Naive thymus-derived CD4-positive, alpha-beta T cell (primary cell): ENCODE measurements around the gene MAGEA8. TPM values are rescaled to one million over a fixed set of nuclear protein-coding genes. Genes with fewer than 3 reads are reported as not detected.
"Not testable (repeated sequence)": the region's sequence is repeated elsewhere in the genome, so short reads cannot be mapped to it uniquely, and the experiment has no call there.

ENCODE experiments used
- ATAC-seq: fragments of 150-1000 bp; cut with Tn5 transposase; 2 replicates; pipeline ENCODE4 v1.10.0; 2021; ENCODE audit warnings: mild to moderate bottlenecking, moderate library complexity
- CTCF ChIA-PET: fragments of 350-600 bp; sonication (Branson Sonifier 250); formaldehyde crosslinking; loops from one replicate; lab custom pipeline; 2021; ENCODE audit warnings: antibody characterized with exemption; lab: Charles Lee
- POLR2A ChIA-PET: fragments of 350-600 bp; sonication (Branson Sonifier 250); formaldehyde crosslinking; loops from one replicate; lab custom pipeline; 2021; ENCODE audit warnings: antibody characterized with exemption, inconsistent platforms; lab: Charles Lee
- DNase-seq, 9 donors: peaks; one replicate each; pipeline versions ENCODE4 v3.0.0 to v3.0.0-alpha.2; 2020 to 2022; ENCODE audit warnings: mixed read lengths in 1 of 9
- H3K27ac ChIP-seq: one replicate; pipeline ENCODE4 v1.7.0; 2013; ENCODE audit warnings: mild to moderate bottlenecking, low read depth, low read length, moderate library complexity
- H3K27me3 ChIP-seq, 2 donors: one replicate each; pipeline ENCODE4 v1.7.0; 2013; ENCODE audit warnings: low read length in 2 of 2, mild to moderate bottlenecking in 2 of 2, moderate library complexity in 2 of 2; ENCODE audit not compliant: control insufficient read depth in 2 of 2, insufficient read depth in 2 of 2
- H3K36me3 ChIP-seq, 3 experiments: 1 replicate in 2 of 3; 2 replicates in 1 of 3; pipeline ENCODE4 v1.7.0; 2013; ENCODE audit warnings: low read length in 3 of 3, mild to moderate bottlenecking in 3 of 3, moderate library complexity in 1 of 3; ENCODE audit not compliant: insufficient read depth in 3 of 3, control insufficient read depth in 2 of 3
- H3K4me1 ChIP-seq, 2 donors: one replicate each; pipeline ENCODE4 v1.7.0; 2013; ENCODE audit warnings: low read length in 2 of 2, mild to moderate bottlenecking in 2 of 2, moderate library complexity in 1 of 2; ENCODE audit not compliant: control insufficient read depth in 2 of 2, insufficient read depth in 2 of 2
- H3K4me3 ChIP-seq: 2 replicates; pipeline ENCODE4 v1.7.0; 2013; ENCODE audit warnings: mild to moderate bottlenecking, low read length
- H3K9me3 ChIP-seq, 3 experiments: 1 replicate in 2 of 3; 2 replicates in 1 of 3; pipeline ENCODE4 v1.7.0; 2013; ENCODE audit warnings: low read length in 3 of 3; ENCODE audit not compliant: control insufficient read depth in 2 of 3
- H3K27ac Mint-ChIP-seq, 9 donors: one replicate each; pipeline ENCODE4 v1.8.0; 2020 to 2022; ENCODE audit warnings: mixed read lengths in 9 of 9, mild to moderate bottlenecking in 8 of 9, moderate library complexity in 5 of 9, inconsistent platforms in 2 of 9
- H3K27me3 Mint-ChIP-seq, 5 donors: one replicate each; pipeline ENCODE4 v1.8.0; 2021 to 2022; ENCODE audit warnings: mixed read lengths in 5 of 5, mild to moderate bottlenecking in 1 of 5
- H3K36me3 Mint-ChIP-seq, 5 donors: one replicate each; pipeline ENCODE4 v1.8.0; 2020 to 2022; ENCODE audit warnings: mixed read lengths in 5 of 5, mild to moderate bottlenecking in 3 of 5, inconsistent platforms in 1 of 5
- H3K4me1 Mint-ChIP-seq, 7 donors: one replicate each; pipeline ENCODE4 v1.8.0; 2020 to 2022; ENCODE audit warnings: mixed read lengths in 7 of 7, mild to moderate bottlenecking in 3 of 7, inconsistent platforms in 1 of 7
- H3K4me3 Mint-ChIP-seq, 10 donors: one replicate each; pipeline ENCODE4 v1.8.0; 2020 to 2022; ENCODE audit warnings: mild to moderate bottlenecking in 10 of 10, mixed read lengths in 10 of 10, moderate library complexity in 6 of 10, inconsistent platforms in 2 of 10
- H3K9me3 Mint-ChIP-seq, 11 donors: one replicate each; pipeline ENCODE4 v1.8.0; 2020 to 2022; ENCODE audit warnings: mixed read lengths in 11 of 11, mild to moderate bottlenecking in 4 of 11, inconsistent platforms in 1 of 11, moderate library complexity in 1 of 11
- intact Hi-C, 2 donors: fragments of 100-400 bp; cut with micrococcal nuclease; formaldehyde crosslinking; loops; one replicate each; pipeline ENCODE4 v1.15.1; 2023
- polyA plus RNA-seq, 2 donors: library from polyadenylated mRNA; unstranded; fragments of 300-500 nt; fragmentation: Illumina TruSeq; gene quantifications; one replicate each; pipeline ENCODE4 v1.2.3, GENCODE V29; 2021
- total RNA-seq, 6 experiments: library from RNA in 5 of 6; stranded (reverse) in 5 of 6; gene quantifications; 1 replicate in 5 of 6; 2 replicates in 1 of 6; pipeline ENCODE4 v1.2.3 and lab custom pipeline; 2021 to 2026

Gene MAGEA8
- total and polyA plus RNA-seq, 7 experiments from 2014 or later, result not detected

GRCh38 chrX:149909324-149910177, 28.6 kb downstream of the MAGEA8 start:
- no peak overlapping the region for H3K4me3 ChIP-seq
- peak; percentile 45 for ATAC-seq
- H3K36me3 ChIP-seq, result no peaks in the 10 kb centered on the region
- H3K9me3 Mint-ChIP-seq, result peaks cover 0 to 25% (median 4%) of the 10 kb centered on the region in 11 donors
- H3K27ac Mint-ChIP-seq, result peak overlapping the region in 7 of 9 donors; percentile 4 to 86 (median 46)
- H3K36me3 Mint-ChIP-seq, result peaks cover 0 to 9% (median 4%) of the 10 kb centered on the region in 5 donors
- H3K27me3 ChIP-seq, result no peaks in the 10 kb centered on the region
- H3K27ac ChIP-seq, result no peak overlapping the region
- intact Hi-C loops, result no loop called here
- no peaks in the 10 kb centered on the region for H3K9me3 ChIP-seq
- peaks cover 0 to 2% (median 0%) of the 10 kb centered on the region in 5 donors for H3K27me3 Mint-ChIP-seq
- peaks cover 0 to 11% (median 0%) of the 10 kb centered on the region in 7 donors for H3K4me1 Mint-ChIP-seq
- no peaks in the 10 kb centered on the region for H3K4me1 ChIP-seq
- peak in 5 of 9 donors; percentile 16 to 63 (median 22) for DNase-seq
- POLR2A ChIA-PET, result interaction anchor here (1.2 kb wide), 1 partner anchor 28 kb away, joined by 3 read pairs; the partner anchor contains the start of gene EOLA2
- CTCF ChIA-PET, result no interaction called here
- peak overlapping the region in 1 of 10 donors; percentile 30 for H3K4me3 Mint-ChIP-seq

GRCh38 chrX:149910178-149910695, 29.3 kb downstream of the MAGEA8 start:
- ATAC-seq (no peak), DNase-seq (peak in 1 of 9 donors; percentile 32)
- H3K4me1 Mint-ChIP-seq, result peaks cover 0 to 8% (median 0%) of the 10 kb centered on the region in 7 donors
- ChIA-PET CTCF (no interaction called here), POLR2A (interaction anchor here (1.2 kb wide), 1 partner anchor 28 kb away, joined by 3 read pairs; the partner anchor contains the start of gene EOLA2)
- Histone ChIP-seq H3K4me3 (no peak overlapping the region), H3K27ac (no peak overlapping the region), H3K9me3 (no peaks in the 10 kb centered on the region), H3K27me3 (no peaks in the 10 kb centered on the region), H3K4me1 (no peaks in the 10 kb centered on the region), H3K36me3 (no peaks in the 10 kb centered on the region)
- H3K9me3 Mint-ChIP-seq, result peaks cover 0 to 25% (median 4%) of the 10 kb centered on the region in 11 donors
- H3K27ac Mint-ChIP-seq, result peak overlapping the region in 7 of 9 donors; percentile 4 to 86 (median 46)
- peaks cover 0 to 2% (median 0%) of the 10 kb centered on the region in 5 donors for H3K27me3 Mint-ChIP-seq
- intact Hi-C loops, result no loop called here
- H3K4me3 Mint-ChIP-seq, result peak overlapping the region in 1 of 10 donors; percentile 30
- peaks cover 0 to 9% (median 4%) of the 10 kb centered on the region in 5 donors for H3K36me3 Mint-ChIP-seq

- ChIA-PET CTCF (interaction anchor here (0.6 kb wide), 1 partner anchor 442 kb away, joined by 3 read pairs; no protein-coding TSS in a partner anchor), POLR2A (interaction anchor here (1.0 to 1.2 kb wide), 2 partner anchors 23 to 412 kb away, joined by 3 to 4 read pairs; no protein-coding TSS in a partner anchor)
- ATAC-seq (peak; percentile 27), DNase-seq (no peak)
- peak overlapping the region in 1 of 9 donors; percentile 75 for H3K27ac Mint-ChIP-seq
- peaks cover 0 to 7% (median 0%) of the 10 kb centered on the region in 7 donors for H3K4me1 Mint-ChIP-seq
- no peaks in the 10 kb centered on the region for H3K36me3 ChIP-seq
- intact Hi-C loops, result no loop called here
- H3K9me3 Mint-ChIP-seq, result peaks cover 0 to 9% (median 4%) of the 10 kb centered on the region in 11 donors
- no peaks in the 10 kb centered on the region for H3K4me1 ChIP-seq
- H3K27ac ChIP-seq, result no peak overlapping the region
- no peaks in the 10 kb centered on the region for H3K27me3 Mint-ChIP-seq
- no peaks in the 10 kb centered on the region for H3K9me3 ChIP-seq
- H3K36me3 Mint-ChIP-seq, result peaks cover 0 to 9% (median 0%) of the 10 kb centered on the region in 5 donors
- no peak overlapping the region for H3K4me3 ChIP-seq
- H3K27me3 ChIP-seq, result no peaks in the 10 kb centered on the region
- no peak overlapping the region for H3K4me3 Mint-ChIP-seq
Observed at GRCh38 chrX:149916745-149917392, 35.9 kb downstream of the MAGEA8 start.

GRCh38 chrX:149923836-149924235, 42.9 kb downstream of the MAGEA8 start:
- H3K27ac ChIP-seq, H3K4me1 ChIP-seq, H3K4me3 Mint-ChIP-seq, DNase-seq, intact Hi-C loops, H3K9me3 Mint-ChIP-seq, H3K9me3 ChIP-seq, POLR2A ChIA-PET, H3K27ac Mint-ChIP-seq, H3K27me3 Mint-ChIP-seq, H3K4me1 Mint-ChIP-seq, ATAC-seq, H3K36me3 ChIP-seq, H3K27me3 ChIP-seq, H3K4me3 ChIP-seq, H3K36me3 Mint-ChIP-seq, CTCF ChIA-PET: not testable (repeated sequence)

- H3K27ac ChIP-seq, H3K36me3 Mint-ChIP-seq, H3K9me3 Mint-ChIP-seq, H3K4me1 Mint-ChIP-seq, DNase-seq, ATAC-seq, H3K27ac Mint-ChIP-seq, H3K27me3 ChIP-seq, intact Hi-C loops, H3K9me3 ChIP-seq, CTCF ChIA-PET, H3K36me3 ChIP-seq, H3K4me3 ChIP-seq, H3K4me3 Mint-ChIP-seq, H3K4me1 ChIP-seq, H3K27me3 Mint-ChIP-seq, POLR2A ChIA-PET: not testable (repeated sequence)
Observed at GRCh38 chrX:149924434-149924833, 43.5 kb downstream of the MAGEA8 start.

GRCh38 chrX:149927245-149927963, 46.4 kb downstream of the MAGEA8 start:
- H3K27ac ChIP-seq, H3K4me1 Mint-ChIP-seq, H3K27me3 ChIP-seq, DNase-seq, H3K36me3 Mint-ChIP-seq, CTCF ChIA-PET, H3K4me1 ChIP-seq, H3K27ac Mint-ChIP-seq, H3K9me3 ChIP-seq, H3K4me3 ChIP-seq, H3K4me3 Mint-ChIP-seq, H3K36me3 ChIP-seq, H3K27me3 Mint-ChIP-seq, ATAC-seq, H3K9me3 Mint-ChIP-seq, intact Hi-C loops, POLR2A ChIA-PET: not testable (repeated sequence)
